ENCODE measurements around the gene SLC27A4. TPM values are rescaled to one million over a fixed set of nuclear protein-coding genes. Genes with fewer than 3 reads are reported as not detected.

Gene SLC27A4
- total RNA-seq, 1 donor from 2014 or later: 26.4 TPM

DNA sequence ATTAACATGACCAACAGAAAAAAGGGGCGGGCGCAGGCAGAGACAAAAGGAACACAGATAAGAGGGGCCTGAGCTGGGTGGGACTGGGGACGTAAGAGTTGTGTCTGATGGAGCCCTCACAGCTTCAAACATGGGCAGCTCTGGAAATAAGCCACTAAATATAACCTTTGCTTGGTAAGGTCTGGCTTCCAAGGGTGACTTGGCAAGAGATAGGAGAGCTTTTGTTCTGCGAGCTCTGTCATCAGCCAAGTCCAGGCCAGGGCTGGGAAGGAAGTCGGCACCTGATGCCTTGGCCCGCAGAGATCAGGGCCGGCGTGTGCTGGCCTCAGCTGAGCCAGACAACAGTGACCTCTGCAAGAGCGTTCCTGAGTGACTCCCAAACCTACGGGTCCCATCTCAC lies 29.9 kb upstream of the SLC27A4 start:
- H3K36me3 Mint-ChIP-seq (ENCODE audit: insufficient read depth): peaks cover 9% of the 10 kb centered on the region
- no peaks in the 10 kb centered on the region for H3K27me3 Mint-ChIP-seq

DNA sequence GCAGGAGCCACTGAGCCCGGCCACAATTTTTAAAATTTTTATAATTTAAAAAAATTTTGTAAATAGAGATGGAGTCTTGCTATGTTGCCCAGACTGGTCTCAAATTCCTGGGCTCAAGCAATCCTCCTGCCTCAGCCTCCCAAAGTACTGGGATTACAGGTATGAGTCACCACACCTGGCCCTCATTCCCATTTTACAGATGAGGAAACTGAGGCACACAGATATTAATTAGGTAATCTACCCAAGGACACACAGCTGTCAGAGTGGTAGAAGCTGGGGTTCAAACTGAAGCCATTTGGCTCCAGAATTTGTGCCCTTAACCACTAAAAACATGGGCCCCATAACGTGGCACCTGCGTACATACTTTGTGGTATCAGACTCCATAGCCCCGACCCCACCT lies 25.6 kb upstream of the SLC27A4 start:
- H3K36me3 Mint-ChIP-seq (ENCODE audit: insufficient read depth): peaks cover 8% of the 10 kb centered on the region
- TF ChIP-seq, protein P1, sequence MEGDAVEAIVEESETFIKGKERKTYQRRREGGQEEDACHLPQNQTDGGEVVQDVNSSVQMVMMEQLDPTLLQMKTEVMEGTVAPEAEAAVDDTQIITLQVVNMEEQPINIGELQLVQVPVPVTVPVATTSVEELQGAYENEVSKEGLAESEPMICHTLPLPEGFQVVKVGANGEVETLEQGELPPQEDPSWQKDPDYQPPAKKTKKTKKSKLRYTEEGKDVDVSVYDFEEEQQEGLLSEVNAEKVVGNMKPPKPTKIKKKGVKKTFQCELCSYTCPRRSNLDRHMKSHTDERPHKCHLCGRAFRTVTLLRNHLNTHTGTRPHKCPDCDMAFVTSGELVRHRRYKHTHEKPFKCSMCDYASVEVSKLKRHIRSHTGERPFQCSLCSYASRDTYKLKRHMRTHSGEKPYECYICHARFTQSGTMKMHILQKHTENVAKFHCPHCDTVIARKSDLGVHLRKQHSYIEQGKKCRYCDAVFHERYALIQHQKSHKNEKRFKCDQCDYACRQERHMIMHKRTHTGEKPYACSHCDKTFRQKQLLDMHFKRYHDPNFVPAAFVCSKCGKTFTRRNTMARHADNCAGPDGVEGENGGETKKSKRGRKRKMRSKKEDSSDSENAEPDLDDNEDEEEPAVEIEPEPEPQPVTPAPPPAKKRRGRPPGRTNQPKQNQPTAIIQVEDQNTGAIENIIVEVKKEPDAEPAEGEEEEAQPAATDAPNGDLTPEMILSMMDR (IDR thresholded peaks at IDR 0.05; ENCODE audit: unreplicated experiment): no peak

More for the DNA sequence above, 29.9 kb upstream of the SLC27A4 start:
- no peaks in the 10 kb centered on the region for H3K9me3 Mint-ChIP-seq (ENCODE audit: low read depth)
- no peak for DNase-seq (ENCODE audit: low spot score, unreplicated experiment)
- no peak overlapping the region for H3K27ac Mint-ChIP-seq
- no peak overlapping the region for H3K4me3 Mint-ChIP-seq (ENCODE audit: low read depth)
- TF ChIP-seq, protein P1 (IDR thresholded peaks at IDR 0.05; ENCODE audit: unreplicated experiment): no peak
- no peaks in the 10 kb centered on the region for H3K4me1 Mint-ChIP-seq (ENCODE audit: low read depth)

DNA sequence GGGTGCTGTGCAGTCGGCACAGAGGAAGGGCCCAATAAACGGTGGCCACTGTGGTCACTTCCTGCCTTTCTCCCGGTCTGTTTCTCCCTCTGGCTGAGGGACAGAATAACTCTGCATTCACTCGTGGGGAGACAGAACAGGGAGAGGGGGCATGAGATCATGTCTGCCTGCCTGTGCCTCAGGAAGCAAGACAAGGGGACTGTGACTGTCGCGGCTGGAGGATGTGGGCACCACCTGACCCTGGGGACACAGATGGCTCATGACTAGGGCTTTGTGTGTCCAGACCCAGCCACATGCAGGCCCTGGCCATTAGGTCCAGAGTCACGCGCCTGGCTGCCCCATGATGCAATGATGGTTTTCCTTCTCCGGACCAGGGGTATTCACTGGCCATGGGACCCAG lies 23.9 kb upstream of the SLC27A4 start:
- no peaks in the 10 kb centered on the region for H3K4me1 Mint-ChIP-seq (ENCODE audit: low read depth)
- H3K27ac Mint-ChIP-seq: no peak overlapping the region
- no peak overlapping the region for H3K4me3 Mint-ChIP-seq (ENCODE audit: low read depth)
- H3K36me3 Mint-ChIP-seq (ENCODE audit: insufficient read depth): peaks cover 4% of the 10 kb centered on the region
- no peaks in the 10 kb centered on the region for H3K9me3 Mint-ChIP-seq (ENCODE audit: low read depth)
- TF ChIP-seq, protein P1 (IDR thresholded peaks at IDR 0.05; ENCODE audit: unreplicated experiment): no peak
- DNase-seq (ENCODE audit: low spot score, unreplicated experiment): no peak
- H3K27me3 Mint-ChIP-seq: no peaks in the 10 kb centered on the region

More for the DNA sequence above, 25.6 kb upstream of the SLC27A4 start:
- H3K4me3 Mint-ChIP-seq (ENCODE audit: low read depth): no peak overlapping the region
- DNase-seq (ENCODE audit: low spot score, unreplicated experiment): no peak
- no peaks in the 10 kb centered on the region for H3K27me3 Mint-ChIP-seq
- no peaks in the 10 kb centered on the region for H3K4me1 Mint-ChIP-seq (ENCODE audit: low read depth)
- H3K27ac Mint-ChIP-seq: no peak overlapping the region
- no peaks in the 10 kb centered on the region for H3K9me3 Mint-ChIP-seq (ENCODE audit: low read depth)

DNA sequence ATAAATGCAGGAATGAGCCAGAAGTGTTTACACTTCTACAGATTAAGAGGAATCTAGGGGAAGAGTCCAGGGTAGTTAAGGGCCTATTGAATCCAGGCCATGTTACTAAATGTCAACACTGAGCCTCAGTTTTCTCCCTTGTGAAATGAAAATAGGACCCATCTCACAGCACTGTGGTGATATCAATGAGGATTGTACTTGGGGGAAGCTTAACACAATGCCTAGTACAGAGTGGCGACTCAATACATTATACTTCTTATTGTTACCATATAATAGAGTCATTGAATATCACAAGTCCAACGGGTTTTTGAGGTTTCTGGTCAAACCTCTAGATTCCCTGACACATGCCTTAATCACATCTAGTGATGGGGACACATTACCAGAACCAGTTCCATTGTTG lies 22.7 kb upstream of the SLC27A4 start:
- TF ChIP-seq, protein P1 (IDR thresholded peaks at IDR 0.05; ENCODE audit: unreplicated experiment): no peak
- H3K36me3 Mint-ChIP-seq (ENCODE audit: insufficient read depth): peaks cover 4% of the 10 kb centered on the region
- peaks cover 3% of the 10 kb centered on the region for H3K4me1 Mint-ChIP-seq (ENCODE audit: low read depth)
- H3K27ac Mint-ChIP-seq: no peak overlapping the region
- no peaks in the 10 kb centered on the region for H3K27me3 Mint-ChIP-seq
- no peak overlapping the region for H3K4me3 Mint-ChIP-seq (ENCODE audit: low read depth)
- DNase-seq (ENCODE audit: low spot score, unreplicated experiment): no peak
- no peaks in the 10 kb centered on the region for H3K9me3 Mint-ChIP-seq (ENCODE audit: low read depth)

DNA sequence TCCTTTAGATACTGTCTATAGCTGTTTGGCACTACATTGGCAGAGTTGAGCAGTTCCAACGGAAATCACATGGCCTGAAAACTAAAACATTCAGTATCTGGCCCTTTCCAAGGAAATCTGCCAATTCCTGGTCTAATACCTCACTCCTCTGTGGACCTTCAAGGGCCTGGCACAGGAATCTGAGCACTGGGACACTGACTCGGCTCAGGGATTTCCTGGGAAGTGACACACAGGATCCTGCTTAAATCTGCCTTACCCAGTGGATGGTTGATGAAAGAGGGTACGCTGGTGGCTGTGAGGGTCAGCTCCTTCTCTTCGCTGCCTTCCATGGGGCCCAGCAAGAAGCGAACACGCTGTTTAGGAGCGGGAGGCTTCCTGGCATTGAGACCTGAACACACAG lies 19.0 kb upstream of the SLC27A4 start:
- DNase-seq (ENCODE audit: low spot score, unreplicated experiment): no peak
- H3K4me1 Mint-ChIP-seq (ENCODE audit: low read depth): peaks cover 8% of the 10 kb centered on the region
- H3K4me3 Mint-ChIP-seq (ENCODE audit: low read depth): peak overlapping the region; percentile 98
- H3K27ac Mint-ChIP-seq: no peak overlapping the region
- H3K27me3 Mint-ChIP-seq: no peaks in the 10 kb centered on the region
- TF ChIP-seq, protein P1 (IDR thresholded peaks at IDR 0.05; ENCODE audit: unreplicated experiment): no peak
- no peaks in the 10 kb centered on the region for H3K9me3 Mint-ChIP-seq (ENCODE audit: low read depth)
- H3K36me3 Mint-ChIP-seq (ENCODE audit: insufficient read depth): peaks cover 2% of the 10 kb centered on the region
